Adrenal gland (tissue), 5 donors: ENCODE data around the gene CDK1.

ENCODE experiments used
- CTCF ChIP-seq, 6 experiments: fragments of 450-650 bp in 4 of 6; fragments of 200-600 bp in 2 of 6; sonication (generic) in 1 of 6; IDR thresholded peaks; 1 replicate in 5 of 6; 2 replicates in 1 of 6; pipeline versions ENCODE4 v1.5.1 to v1.8.0; 2016 to 2021; ENCODE audit warnings: antibody characterized with exemption in 6 of 6, mild to moderate bottlenecking in 2 of 6, moderate library complexity in 1 of 6
- POLR2A ChIP-seq, 2 donors: fragments of 450-650 bp; IDR thresholded peaks; one replicate each; pipeline ENCODE4 v1.6.1; 2017; ENCODE audit warnings: antibody characterized with exemption in 2 of 2, mild to moderate bottlenecking in 2 of 2, moderate library complexity in 1 of 2
- donor health status: DM: no; HTN: no; CAD: no.

GRCh38 chr10:60823324-60823723, 45.0 kb downstream of the CDK1 start:
- TF ChIP-seq CTCF (IDR thresholded peaks at IDR 0.05) (no peak), POLR2A (IDR thresholded peaks at IDR 0.05) (no peak)
